GM23338 (cell line): ENCODE measurements around the gene F8. TPM values are rescaled to one million over a fixed set of nuclear protein-coding genes. Genes with fewer than 3 reads are reported as not detected.

Experiments used
- ATAC-seq: fragments of 200-7000 bp; cut with Tn5 transposase; 3 replicates; pipeline ENCODE4 v1.9.1; 2020
- DNase-seq: peaks from one replicate; pipeline ENCODE4 v3.0.0-alpha.2; 2015; ENCODE audit warnings: low spot score
- H2AFZ ChIP-seq: fragments of 200-600 bp; sonication (generic); 2 replicates; pipeline ENCODE4 v1.8.0; 2016; ENCODE audit warnings: antibody characterized with exemption, mild to moderate bottlenecking, moderate library complexity
- H3F3A ChIP-seq: fragments of 200-600 bp; sonication (generic); replicated peaks from 2 replicates; pipeline ENCODE4 v1.8.0; 2017; ENCODE audit warnings: antibody characterized with exemption, mixed run types, low read depth
- H3K27ac ChIP-seq: fragments of 200-600 bp; sonication (generic); 2 replicates; pipeline ENCODE4 v1.6.1; 2016; ENCODE audit warnings: low read depth
- H3K27me3 ChIP-seq: fragments of 200-600 bp; sonication (generic); 2 replicates; pipeline ENCODE4 v1.8.0; 2016; ENCODE audit warnings: mild to moderate bottlenecking, mixed run types, moderate library complexity; ENCODE audit not compliant: insufficient read depth
- H3K36me3 ChIP-seq: fragments of 200-600 bp; sonication (generic); 2 replicates; pipeline ENCODE4 v1.8.0; 2016; ENCODE audit warnings: mild to moderate bottlenecking; ENCODE audit not compliant: insufficient read depth
- H3K4me1 ChIP-seq: fragments of 200-600 bp; sonication (generic); 2 replicates; pipeline ENCODE4 v1.8.0; 2016; ENCODE audit warnings: mild to moderate bottlenecking, moderate library complexity; ENCODE audit not compliant: insufficient read depth
- H3K4me2 ChIP-seq: fragments of 200-600 bp; sonication (generic); 2 replicates; pipeline ENCODE4 v1.7.1; 2017; ENCODE audit warnings: mixed run types
- H3K4me3 ChIP-seq: fragments of 200-600 bp; sonication (generic); 2 replicates; pipeline ENCODE4 v1.6.1; 2016; ENCODE audit warnings: mixed run types
- H3K79me2 ChIP-seq: fragments of 200-600 bp; sonication (generic); replicated peaks from 2 replicates; pipeline ENCODE4 v1.8.0; 2017; ENCODE audit warnings: mild to moderate bottlenecking; ENCODE audit not compliant: insufficient read depth
- H3K9me2 ChIP-seq: fragments of 200-600 bp; sonication (generic); 2 replicates; pipeline ENCODE4 v1.8.0; 2017; ENCODE audit not compliant: insufficient read depth
- H4K20me1 ChIP-seq: fragments of 200-600 bp; sonication (generic); replicated peaks from 2 replicates; pipeline ENCODE4 v1.8.0; 2017; ENCODE audit warnings: mild to moderate bottlenecking; ENCODE audit not compliant: insufficient read depth
- H3K27ac Mint-ChIP-seq: 2 replicates; pipeline ENCODE4 v1.8.0; 2020; ENCODE audit warnings: inconsistent platforms, mild to moderate bottlenecking, moderate library complexity, mixed read lengths
- H3K27me3 Mint-ChIP-seq: 3 replicates; pipeline ENCODE4 v1.8.0; 2022; ENCODE audit warnings: low read depth, mild to moderate bottlenecking, moderate library complexity, mixed read lengths, inconsistent platforms; ENCODE audit not compliant: insufficient read depth, poor library complexity
- H3K36me3 Mint-ChIP-seq: 3 replicates; pipeline ENCODE4 v1.8.0; 2021; ENCODE audit warnings: low read depth, mild to moderate bottlenecking, inconsistent platforms, moderate library complexity, mixed read lengths
- H3K4me1 Mint-ChIP-seq: 3 replicates; pipeline ENCODE4 v1.8.0; 2020; ENCODE audit warnings: mild to moderate bottlenecking, inconsistent platforms, mixed read lengths
- H3K4me3 Mint-ChIP-seq: 3 replicates; pipeline ENCODE4 v1.8.0; 2021; ENCODE audit warnings: moderate library complexity, mild to moderate bottlenecking, inconsistent platforms, mixed read lengths
- H3K9me3 Mint-ChIP-seq: 3 replicates; pipeline ENCODE4 v1.8.0; 2020; ENCODE audit warnings: moderate library complexity, mild to moderate bottlenecking, inconsistent platforms, mixed read lengths
- CREB1 ChIP-seq: fragments of 250-450 bp; sonication (Bioruptor Pico); IDR thresholded peaks from 2 replicates; pipeline ENCODE4 v1.5.0; 2020; ENCODE audit warnings: low read depth, mild to moderate bottlenecking, moderate library complexity
- CTCF ChIP-seq, 2 experiments: fragments of 200-600 bp in 1 of 2; sonication (generic) in 1 of 2; conservative IDR thresholded peaks; 2 replicates each; pipeline versions ENCODE4 v1.5.1 to v1.6.1; 2016 to 2017; ENCODE audit warnings: antibody characterized with exemption in 2 of 2, low read depth in 2 of 2, mild to moderate bottlenecking in 2 of 2, moderate library complexity in 1 of 2
- ETS1 ChIP-seq: IDR thresholded peaks from 2 replicates; pipeline ENCODE4 v1.6.1; 2016; ENCODE audit warnings: antibody characterized with exemption
- EZH2phosphoT487 ChIP-seq: fragments of 200-600 bp; sonication (generic); IDR thresholded peaks from one replicate; pipeline ENCODE4 v1.8.1; 2018; ENCODE audit warnings: antibody characterized with exemption; ENCODE audit not compliant: unreplicated experiment
- JUNB ChIP-seq: IDR thresholded peaks from one replicate; pipeline ENCODE4 v1.6.1; 2016; ENCODE audit warnings: antibody characterized with exemption; ENCODE audit not compliant: unreplicated experiment
- NANOG ChIP-seq: IDR thresholded peaks from 2 replicates; pipeline ENCODE4 v1.6.1; 2016; ENCODE audit warnings: antibody characterized with exemption, borderline replicate concordance
- REST ChIP-seq: IDR thresholded peaks from one replicate; pipeline ENCODE4 v1.6.1; 2018; ENCODE audit warnings: antibody characterized with exemption; ENCODE audit not compliant: unreplicated experiment
- STAT1 ChIP-seq: IDR thresholded peaks from one replicate; pipeline ENCODE4 v1.6.1; 2016; ENCODE audit warnings: antibody characterized with exemption; ENCODE audit not compliant: unreplicated experiment
- ZNF114 ChIP-seq: fragments of 250-450 bp; sonication (Bioruptor Pico); IDR thresholded peaks from 2 replicates; pipeline ENCODE4 v1.5.0; 2020; ENCODE audit warnings: mild to moderate bottlenecking, moderate library complexity
- ZNF331 ChIP-seq: fragments of 250-450 bp; sonication (Bioruptor Pico); IDR thresholded peaks from 2 replicates; pipeline ENCODE4 v1.5.0; 2020; ENCODE audit warnings: low read depth, mild to moderate bottlenecking, moderate library complexity
- polyA plus RNA-seq: library from polyadenylated mRNA; unstranded; fragments of >200 nt; fragmentation: Nextera tagmentation; extraction: Ambion mirVana; gene quantifications from 2 replicates; pipeline ENCODE4 v1.2.1, GENCODE V29; 2016
- total RNA-seq: library from RNA; depleted of rRNA; stranded (reverse); fragments of >200 nt; shearing (Covaris generic); gene quantifications from 2 replicates; pipeline ENCODE4 v1.2.3, GENCODE V29; 2014

Gene F8
- total and polyA plus RNA-seq, 2 experiments from 2014 or later, result 0.70 to 1.8 TPM

GRCh38 chrX:154998204-154998880, 24.2 kb downstream of the F8 start (continued):
- TF ChIP-seq REST (no peak), CREB1 (CRISPR knock-in tag) (no peak)

- DNase-seq, result no peak
- H3K27ac ChIP-seq, result no peak overlapping the region
- Mint-ChIP-seq H3K4me1 (no peaks in the 10 kb centered on the region), H3K9me3 (no peaks in the 10 kb centered on the region), H3K27ac (no peak overlapping the region), H3K27me3 (no peaks in the 10 kb centered on the region), H3K36me3 (no peaks in the 10 kb centered on the region), H3K4me3 (no peak overlapping the region)
- H3K36me3 ChIP-seq, result no peaks in the 10 kb centered on the region
- H3K9me2 ChIP-seq, result no peaks in the 10 kb centered on the region
- H3K4me1 ChIP-seq, result 0 out of 2 replicates have a peak, but pooled peaks cover 5% of the 10 kb centered on the region
- TF ChIP-seq ETS1, result no peak
- no peak for TF ChIP-seq ZNF114
- TF ChIP-seq CTCF (conservative IDR thresholded peaks at IDR 0.05; ENCODE audit: low read depth in 2 of 2), result no peak
- TF ChIP-seq EZH2phosphoT487, result no peak
- no peak for TF ChIP-seq ZNF331
- TF ChIP-seq STAT1, result no peak
- no peak for TF ChIP-seq REST
- TF ChIP-seq JUNB, result no peak
- TF ChIP-seq NANOG, result no peak
- TF ChIP-seq CREB1 (CRISPR knock-in tag), result no peak
- H3K27me3 ChIP-seq, result no peaks in the 10 kb centered on the region
- H4K20me1 ChIP-seq, result no peaks in the 10 kb centered on the region
- no peak overlapping the region for H3K4me2 ChIP-seq
- H2AFZ ChIP-seq, result no peak overlapping the region
- H3F3A ChIP-seq, result no peaks in the 10 kb centered on the region
- no peak overlapping the region for H3K4me3 ChIP-seq
- ATAC-seq, result no peak
- no peaks in the 10 kb centered on the region for H3K79me2 ChIP-seq
Observed at GRCh38 chrX:154991476-154991875, 31.0 kb downstream of the F8 start.
